HepG2 (cell line): ENCODE data around the gene CALHM5. TPM values are rescaled to one million over a fixed set of nuclear protein-coding genes. Genes with fewer than 3 reads are reported as not detected.

Experiments used
- ATAC-seq: fragments of 200-7000 bp; cut with Tn5 transposase; 3 replicates; pipeline ENCODE4 v1.9.1; 2020; ENCODE audit warnings: mild to moderate bottlenecking, moderate library complexity
- BruUV-seq: library from RNA; stranded (reverse); fragments of 400-500 nt; replicated peaks from 2 replicates; lab custom pipeline; 2021; lab: Mats Ljungman, UMichigan
- CTCF ChIA-PET: fragments of 300-600 bp; formaldehyde crosslinking; extraction: SDS; loops from one replicate; lab custom pipeline; 2021; ENCODE audit warnings: low total read pairs, inconsistent platforms, low intra/inter-chr PET ratio; lab: Yijun Ruan, JAX
- POLR2A ChIA-PET: fragments of 350-600 bp; sonication (Branson Sonifier 250); formaldehyde crosslinking; loops from one replicate; lab custom pipeline; 2020; ENCODE audit warnings: antibody characterized with exemption, inconsistent platforms; lab: Yijun Ruan, JAX
- DNase-seq: peaks from one replicate; pipeline ENCODE4 v3.0.0-alpha.2; 2015; ENCODE audit warnings: low spot score
- FAIRE-seq: peaks from 3 replicates; lab custom pipeline; 2011; peaks lifted over from hg19 to GRCh38; lab: Jason Lieb, UNC
- H2AFZ ChIP-seq: one replicate; pipeline ENCODE4 v1.6.1; 2011; ENCODE audit warnings: low read length, inconsistent platforms
- H3K27ac ChIP-seq: fragments of 300-600 bp; 3 replicates; pipeline ENCODE4 v1.8.0; 2011; ENCODE audit warnings: mixed run types, mild to moderate bottlenecking, mixed read lengths, low read length, inconsistent platforms; ENCODE audit not compliant: insufficient read depth; ENCODE audit errors: extremely low read length
- H3K27me3 ChIP-seq, 2 experiments: fragments of 200-600 bp in 1 of 2; 2 replicates in 1 of 2; 3 replicates in 1 of 2; pipeline versions ENCODE4 v1.6.0 to v1.8.0; 2011; ENCODE audit warnings: low read length in 2 of 2, mild to moderate bottlenecking in 2 of 2, moderate library complexity in 2 of 2, inconsistent platforms in 1 of 2; ENCODE audit not compliant: insufficient read depth in 2 of 2, control insufficient read depth in 1 of 2
- H3K36me3 ChIP-seq, 2 experiments: fragments of 200-600 bp in 1 of 2; replicated peaks in 1 of 2; 2 replicates in 1 of 2; 3 replicates in 1 of 2; pipeline versions ENCODE4 v1.5.1 to v1.8.0; 2011; ENCODE audit warnings: low read length in 2 of 2, inconsistent platforms in 1 of 2; ENCODE audit not compliant: insufficient read depth in 2 of 2, control insufficient read depth in 1 of 2
- H3K4me1 ChIP-seq: 2 replicates; pipeline ENCODE4 v1.5.1; 2012; ENCODE audit warnings: low read length, inconsistent platforms; ENCODE audit not compliant: insufficient read depth
- H3K4me2 ChIP-seq: 2 replicates; pipeline ENCODE4 v1.6.0; 2011; ENCODE audit warnings: low read depth, low read length, inconsistent platforms
- H3K4me3 ChIP-seq, 3 experiments: fragments of 200-600 bp in 1 of 3; sonication (generic), shearing (Covaris generic) in 1 of 3; replicated peaks in 1 of 3; 2 replicates each; pipeline ENCODE4 v1.5.1; 2011 to 2016; ENCODE audit warnings: low read length in 3 of 3, inconsistent platforms in 2 of 3, low read depth in 2 of 3, mild to moderate bottlenecking in 2 of 3, control low read depth in 1 of 3, mixed read lengths in 1 of 3; ENCODE audit not compliant: insufficient read depth in 1 of 3
- H3K79me2 ChIP-seq: one replicate; pipeline ENCODE4 v1.6.1; 2011; ENCODE audit warnings: low read length, inconsistent platforms; ENCODE audit not compliant: insufficient read depth
- H3K9ac ChIP-seq: 2 replicates; pipeline ENCODE4 v1.6.0; 2011; ENCODE audit warnings: mild to moderate bottlenecking, low read depth, low read length, inconsistent platforms; ENCODE audit not compliant: insufficient read depth
- H3K9me3 ChIP-seq: 2 replicates; pipeline ENCODE4 v1.5.1; 2012; ENCODE audit warnings: mild to moderate bottlenecking, low read length
- H4K20me1 ChIP-seq: 2 replicates; pipeline ENCODE4 v1.6.0; 2011; ENCODE audit warnings: inconsistent platforms, mild to moderate bottlenecking, low read length, moderate library complexity; ENCODE audit not compliant: insufficient read depth
- BCL3 ChIP-seq: sonication (generic); formaldehyde crosslinking; IDR thresholded peaks from 2 replicates; pipeline ENCODE4 v1.5.1; 2020; ENCODE audit warnings: mild to moderate bottlenecking, missing genetic modification reagents, moderate library complexity
- CEBPB ChIP-seq: IDR thresholded peaks from 2 replicates; pipeline ENCODE4 v1.6.1; 2011; ENCODE audit warnings: low read depth, low read length, improper control_type of control experiment, borderline replicate concordance
- DZIP1 ChIP-seq: sonication (generic); formaldehyde crosslinking; IDR thresholded peaks from 2 replicates; pipeline ENCODE4 v1.5.0; 2020; ENCODE audit warnings: mild to moderate bottlenecking, missing genetic modification reagents
- FOXP1 ChIP-seq, 2 experiments: fragments of 450-650 bp in 1 of 2; IDR thresholded peaks; 2 replicates each; pipeline ENCODE4 v1.6.1; 2017 to 2018; ENCODE audit warnings: antibody characterized with exemption in 1 of 2
- KLF6 ChIP-seq: IDR thresholded peaks from 2 replicates; pipeline ENCODE4 v1.8.0; 2016; ENCODE audit warnings: missing biosample characterization, missing genetic modification reagents
- NFKBIZ ChIP-seq: IDR thresholded peaks from 2 replicates; pipeline ENCODE4 v1.6.1; 2018; ENCODE audit warnings: missing genetic modification reagents, missing compliant biosample characterization
- SMYD3 ChIP-seq: sonication (generic); formaldehyde crosslinking; IDR thresholded peaks from 2 replicates; pipeline ENCODE4 v1.8.1; 2023; ENCODE audit warnings: mild to moderate bottlenecking, missing genetic modification reagents
- ZNF136 ChIP-seq: sonication (generic); formaldehyde crosslinking; IDR thresholded peaks from 2 replicates; pipeline ENCODE4 v1.8.1; 2022; ENCODE audit warnings: low read depth, mild to moderate bottlenecking, moderate library complexity, missing genetic modification reagents
- ZNF207 ChIP-seq: fragments of 450-650 bp; IDR thresholded peaks from 2 replicates; pipeline ENCODE4 v1.6.1; 2016; ENCODE audit warnings: antibody characterized with exemption, borderline replicate concordance
- ZNF572 ChIP-seq: sonication (generic); formaldehyde crosslinking; IDR thresholded peaks from 2 replicates; pipeline ENCODE4 v1.5.1; 2020; ENCODE audit warnings: mild to moderate bottlenecking, missing genetic modification reagents
- ZNF761 ChIP-seq: sonication (generic); formaldehyde crosslinking; conservative IDR thresholded peaks from 2 replicates; pipeline ENCODE4 v1.4.0; 2020; ENCODE audit warnings: mild to moderate bottlenecking, missing genetic modification reagents
- ZSCAN29 ChIP-seq: sonication (generic); formaldehyde crosslinking; conservative IDR thresholded peaks from 2 replicates; pipeline ENCODE4 v1.4.0; 2020; ENCODE audit warnings: mild to moderate bottlenecking, missing genetic modification reagents
- ZSCAN9 ChIP-seq: IDR thresholded peaks from 2 replicates; pipeline ENCODE4 v1.6.1; 2016; ENCODE audit warnings: borderline replicate concordance
- ZXDC ChIP-seq: sonication (generic); formaldehyde crosslinking; IDR thresholded peaks from 2 replicates; pipeline ENCODE4 v1.5.0; 2020; ENCODE audit warnings: mild to moderate bottlenecking, missing genetic modification reagents
- WGBS: methylation state at CpG from one replicate; pipeline ENCODE4 v1.1.6; 2017; ENCODE audit warnings: low lambda C conversion rate; 5-methylcytosine and 5-hydroxymethylcytosine counted together
- in situ Hi-C: cut with HindIII; loops from 2 replicates; pipeline ENCODE4 v1.10.0; 2017; ENCODE audit warnings: low pct_unique_long_range_greater_than_20kb; ENCODE audit not compliant: extremely low pct_ligation_motif_present
- intact Hi-C: fragments of 100-400 bp; cut with micrococcal nuclease; formaldehyde crosslinking; loops from one replicate; pipeline ENCODE4 v1.10.0; 2022; ENCODE audit not compliant: unreplicated experiment
- polyA plus RNA-seq, 8 experiments: library from polyadenylated mRNA; depleted of rRNA in 3 of 8; stranded (reverse) in 7 of 8; unstranded in 1 of 8; fragments of >200 nt; fragmentation: Illumina TruSeq in 4 of 8; extraction: Trizol in 4 of 8; gene quantifications; 2 replicates each; pipeline versions ENCODE4 v1.2.1 to v1.2.3, GENCODE V29; 2011 to 2016; ENCODE audit warnings: low read depth in 4 of 8, missing spikeins in 1 of 8, mixed read lengths in 1 of 8; ENCODE audit not compliant: insufficient read depth in 1 of 8
- total RNA-seq, 5 experiments: library from RNA; depleted of rRNA; stranded (reverse); fragments of >200 nt; fragmentation: Illumina TruSeq; extraction: Trizol; gene quantifications; 2 replicates each; pipeline ENCODE4 v1.2.3, GENCODE V29; 2016; ENCODE audit warnings: low read depth in 1 of 5

CALHM5 gene
- total and polyA plus RNA-seq, 2 of the 13 experiments (the other 11 are each of a cell fraction or from before 2014, with no cell fraction given): not detected

- in situ Hi-C loops: no loop called here
These were observed 1.9 kb downstream of the CALHM5 start for GRCh38 chr6:116513224-116513875.

More at GRCh38 chr6:116513224-116513875, 1.9 kb downstream of the CALHM5 start:
- no peaks in the 10 kb centered on the region for H3K9me3 ChIP-seq
- no peak overlapping the region for H3K9ac ChIP-seq
- H3K27me3 ChIP-seq: no peaks in the 10 kb centered on the region
- TF ChIP-seq KLF6 (CRISPR knock-in tag) (no peak), ZNF207 (no peak), ZNF761 (CRISPR knock-in tag) (no peak), BCL3 (CRISPR knock-in tag) (no peak), SMYD3 (CRISPR knock-in tag) (no peak), NFKBIZ (no peak), ZSCAN29 (no peak), ZNF136 (no peak), ZSCAN9 (CRISPR knock-in tag) (no peak), CEBPB (no peak), DZIP1 (CRISPR knock-in tag) (no peak), ZXDC (CRISPR knock-in tag) (no peak), ZNF572 (CRISPR knock-in tag) (no peak), FOXP1 (IDR thresholded peaks at IDR 0.05) (no peak), FOXP1 (CRISPR knock-in tag; IDR thresholded peaks at IDR 0.05) (no peak)
- ChIA-PET CTCF (no interaction called here), POLR2A (interaction anchor here (1.2 kb wide), 1 partner anchor 234 kb away, joined by 3 read pairs; the partner anchor contains the start of gene TSPYL1)
- H3K27ac ChIP-seq: no peak overlapping the region
- no peak for ATAC-seq
- no peak for FAIRE-seq
- no peak overlapping the region for H2AFZ ChIP-seq
- no peak overlapping the region for H3K4me2 ChIP-seq
- H4K20me1 ChIP-seq: no peaks in the 10 kb centered on the region
- DNase-seq: no peak
- BruUV-seq: no TSS peak
- no peak overlapping the region for H3K4me3 ChIP-seq
- H3K36me3 ChIP-seq: no peaks in the 10 kb centered on the region
- H3K79me2 ChIP-seq: no peaks in the 10 kb centered on the region
- intact Hi-C loops: no loop called here
- H3K4me1 ChIP-seq: no peaks in the 10 kb centered on the region
- 2% methylated on average over 2 of the region's 2 CpGs for WGBS
